Activated CD4-positive, alpha-beta T cell treated with anti-CD3 and anti-CD28 coated beads, Interleukin-2, amount 50 U/mL, for 1 hour (primary cell): ENCODE measurements around the gene TMC4.
"Not testable (repeated sequence)": the region's sequence is repeated elsewhere in the genome, so short reads cannot be mapped to it uniquely, and the experiment has no call there.

ENCODE experiments used
- DNase-seq: peaks from one replicate; pipeline ENCODE4 v3.0.0-alpha.2; 2020

Gene TMC4

GRCh38 chr19:54172471-54173358 is at the start of gene TMC4:
Gene TMC4 (minus strand): TSS chr19:54173160. CDS start chr19:54173117, 43 bp downstream.
- DNase-seq: no peak

GRCh38 chr19:54221947-54222346 is 49.0 kb upstream of the TMC4 start:
- not testable (repeated sequence) for DNase-seq

GRCh38 chr19:54219702-54220101 is 46.7 kb upstream of the TMC4 start:
- not testable (repeated sequence) for DNase-seq

GRCh38 chr19:54218960-54219661 is 46.2 kb upstream of the TMC4 start:
- no peak for DNase-seq

DNA sequence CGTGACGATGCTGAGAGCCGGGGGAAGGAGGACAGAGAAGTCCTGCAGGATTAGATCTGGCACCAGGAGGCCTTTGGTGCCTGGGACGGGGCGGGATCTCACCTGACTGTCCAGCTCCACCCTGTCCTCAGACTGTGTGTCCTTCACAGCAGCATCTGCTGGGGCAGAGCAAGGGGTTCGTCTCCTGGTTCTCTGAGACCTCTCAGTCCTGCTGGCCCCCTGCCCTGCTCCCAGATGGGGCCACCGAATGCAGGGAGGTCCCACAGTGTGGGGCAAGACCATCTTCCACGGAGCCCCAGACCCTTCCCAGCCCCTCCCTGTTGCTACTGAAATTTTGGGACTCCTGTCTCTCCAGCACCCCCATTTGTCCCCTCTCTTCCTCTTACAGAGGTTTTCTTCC is 45.3 kb upstream of the TMC4 start:
- no peak for DNase-seq

DNA sequence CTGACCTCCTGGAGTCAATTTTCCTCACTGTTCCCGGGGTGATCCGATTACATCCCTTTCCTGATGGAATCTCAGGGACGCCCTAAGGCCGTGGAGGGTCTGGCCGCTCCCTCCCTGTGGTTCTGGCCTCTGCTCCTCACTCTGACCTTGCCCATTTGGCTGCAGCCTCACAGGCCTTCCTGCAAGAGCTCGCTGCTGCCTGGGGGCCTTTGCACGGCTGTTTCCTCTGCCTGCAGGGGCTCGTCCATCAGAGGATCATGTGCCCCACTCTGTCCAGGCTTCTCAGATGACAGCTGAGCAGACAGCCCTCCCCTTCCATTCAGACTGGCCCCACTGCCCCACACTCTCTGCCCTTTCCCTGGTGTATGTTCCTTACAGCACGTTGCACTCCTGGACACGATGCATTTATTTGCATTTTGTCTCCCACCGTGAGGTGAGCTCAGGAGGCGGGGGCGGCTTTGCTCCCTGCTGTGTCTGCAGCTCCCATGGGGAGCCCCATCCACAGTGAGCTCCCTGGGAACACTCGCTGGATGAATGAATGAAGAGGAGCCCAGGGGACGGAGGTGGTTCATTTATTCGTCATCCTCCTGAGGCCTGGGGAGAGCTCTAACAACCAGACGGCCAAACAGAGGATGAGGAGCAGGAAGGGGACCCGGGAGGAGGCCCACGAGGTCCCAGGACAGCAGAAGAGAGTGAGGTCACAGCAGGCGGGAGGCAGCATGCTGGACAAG is 44.7 kb upstream of the TMC4 start:
- DNase-seq: not testable (repeated sequence)

GRCh38 chr19:54216869-54217268 is 43.9 kb upstream of the TMC4 start:
- no peak for DNase-seq

- DNase-seq: not testable (repeated sequence)
Observed at GRCh38 chr19:54214734-54215133, 41.8 kb upstream of the TMC4 start.

GRCh38 chr19:54214217-54214616 is 41.3 kb upstream of the TMC4 start:
- not testable (repeated sequence) for DNase-seq

DNA sequence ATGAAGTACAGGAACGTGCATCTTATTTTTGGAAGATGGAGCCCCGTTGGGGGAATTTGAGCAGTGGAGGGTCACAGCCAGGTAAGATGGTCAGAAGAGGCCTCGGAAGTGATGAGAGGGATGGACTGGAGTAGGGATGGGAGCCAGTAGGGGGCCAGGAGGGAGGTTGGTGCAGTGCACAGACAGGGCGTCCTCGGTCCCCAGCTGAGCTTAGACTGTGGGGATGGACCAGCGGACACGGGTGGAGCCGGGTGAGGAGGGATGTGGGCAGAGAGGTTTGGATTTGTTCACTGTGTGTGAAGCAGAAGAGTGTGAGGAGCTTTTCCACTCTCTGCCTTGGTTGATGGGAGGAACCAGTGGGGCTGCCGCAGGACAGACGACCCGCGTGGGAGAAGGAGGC is 38.3 kb upstream of the TMC4 start:
- DNase-seq: no peak

GRCh38 chr19:54209811-54210494 is 37.0 kb upstream of the TMC4 start:
- no peak for DNase-seq

GRCh38 chr19:54209058-54209810 is 36.3 kb upstream of the TMC4 start:
- DNase-seq: no peak

- no peak for DNase-seq
Observed at GRCh38 chr19:54208784-54209057, 35.8 kb upstream of the TMC4 start.

DNA sequence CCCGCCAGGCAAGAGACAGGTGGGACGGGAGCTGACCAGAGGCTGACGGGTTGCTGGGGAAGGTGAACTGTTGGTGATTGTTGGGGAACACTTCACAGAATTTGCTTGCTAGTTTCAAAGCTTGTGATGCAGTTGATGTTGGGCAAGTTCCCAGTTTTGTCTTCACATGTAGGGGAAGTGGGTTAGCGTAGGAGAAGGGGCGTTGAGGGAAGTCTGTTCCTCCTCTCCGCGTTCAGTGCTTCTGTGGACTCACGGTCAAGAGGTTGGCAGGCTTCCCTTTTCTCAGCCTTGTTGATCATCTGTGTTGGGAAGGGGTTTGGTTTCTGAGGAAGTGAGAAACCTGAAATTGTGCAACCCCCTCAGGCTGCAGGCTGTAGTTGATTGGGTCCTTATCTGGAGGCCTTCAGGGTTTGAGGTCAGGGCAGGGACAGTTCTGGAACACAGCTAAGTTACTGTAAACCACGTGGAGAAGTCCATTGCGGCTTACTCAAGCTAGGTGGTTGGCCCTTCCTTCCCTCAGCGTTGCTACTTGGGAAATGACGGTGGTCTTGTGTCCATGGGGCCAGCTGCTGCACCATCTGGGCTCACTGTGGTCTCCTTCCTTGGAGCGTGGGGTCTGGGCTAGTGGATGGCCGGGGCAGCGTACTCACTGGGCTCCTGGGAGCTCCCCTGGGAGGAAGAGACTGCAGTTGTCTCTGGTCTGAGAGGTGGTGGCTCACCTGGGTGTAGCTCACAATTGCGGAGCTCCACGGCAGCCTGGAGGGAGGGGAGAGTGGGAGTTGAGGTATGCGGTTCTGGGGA is 35.2 kb upstream of the TMC4 start:
- DNase-seq: no peak

DNA sequence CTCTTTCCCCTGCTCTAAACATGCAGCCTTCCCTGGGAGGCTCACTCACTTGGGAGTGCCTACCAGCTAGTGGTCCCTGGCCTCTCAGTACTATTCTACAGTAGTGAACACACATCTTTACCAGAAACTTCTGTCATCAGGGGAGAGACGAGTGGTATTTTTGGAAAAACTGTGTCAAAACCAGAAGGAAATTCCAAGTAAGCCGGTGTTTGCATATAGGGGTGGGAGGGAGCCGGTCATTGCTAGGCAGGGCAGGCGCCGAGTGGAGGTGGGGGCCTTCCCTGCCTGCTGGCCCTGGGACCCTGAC is 34.7 kb upstream of the TMC4 start:
- DNase-seq: no peak

GRCh38 chr19:54207193-54207592 is 34.2 kb upstream of the TMC4 start:
- DNase-seq: not testable (repeated sequence)

DNA sequence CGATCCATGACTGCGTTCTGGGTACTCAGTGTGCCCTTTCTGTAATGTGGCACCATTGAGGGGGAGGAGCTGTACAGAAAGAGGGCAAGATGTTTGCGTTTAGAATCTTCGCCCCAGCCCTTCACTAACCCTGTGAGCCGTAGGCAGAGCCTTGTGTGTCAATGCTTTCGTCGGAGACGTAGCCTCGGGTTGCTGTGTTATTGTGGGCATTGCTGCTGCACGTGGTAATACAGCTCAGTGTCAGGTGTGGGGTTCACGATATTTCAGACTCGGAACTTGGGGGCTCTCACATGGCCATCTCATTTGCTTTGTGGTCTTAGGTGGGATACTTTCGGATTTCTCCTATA is 33.8 kb upstream of the TMC4 start:
- no peak for DNase-seq

DNA sequence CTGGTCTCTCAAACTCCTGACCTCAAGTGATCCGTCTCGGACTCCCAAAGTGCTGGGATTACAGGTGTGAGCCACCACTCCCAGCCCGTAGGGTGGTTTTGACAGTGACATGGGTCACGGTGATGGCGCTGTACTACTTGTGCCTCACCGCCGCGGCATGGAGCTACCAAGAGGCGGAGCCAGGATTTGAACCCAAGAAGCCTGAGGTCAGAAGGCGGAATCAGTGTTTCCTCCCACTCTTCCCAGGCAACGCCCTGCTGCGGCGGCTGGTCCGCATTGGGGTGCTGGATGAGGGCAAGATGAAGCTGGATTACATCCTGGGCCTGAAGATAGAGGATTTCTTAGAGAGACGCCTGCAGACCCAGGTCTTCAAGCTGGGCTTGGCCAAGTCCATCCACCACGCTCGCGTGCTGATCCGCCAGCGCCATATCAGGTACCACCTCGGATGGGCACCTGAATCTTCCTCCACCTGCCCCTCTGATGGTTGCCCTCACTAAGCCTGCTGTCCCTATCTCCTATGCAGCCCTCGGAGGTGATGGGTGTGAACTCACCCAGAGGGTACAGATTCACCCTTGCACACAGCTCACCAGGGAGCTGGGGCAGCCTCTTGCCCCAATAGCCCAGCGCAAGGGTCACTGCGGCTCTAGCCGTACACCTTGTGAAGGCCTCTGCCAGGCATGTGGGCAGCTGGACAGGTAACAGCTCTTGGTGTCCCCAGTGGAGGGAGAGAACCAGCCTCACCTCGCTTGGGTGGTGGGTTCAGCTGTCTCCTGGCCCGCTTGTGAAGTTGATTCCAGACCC is 33.3 kb upstream of the TMC4 start:
- DNase-seq: no peak

DNA sequence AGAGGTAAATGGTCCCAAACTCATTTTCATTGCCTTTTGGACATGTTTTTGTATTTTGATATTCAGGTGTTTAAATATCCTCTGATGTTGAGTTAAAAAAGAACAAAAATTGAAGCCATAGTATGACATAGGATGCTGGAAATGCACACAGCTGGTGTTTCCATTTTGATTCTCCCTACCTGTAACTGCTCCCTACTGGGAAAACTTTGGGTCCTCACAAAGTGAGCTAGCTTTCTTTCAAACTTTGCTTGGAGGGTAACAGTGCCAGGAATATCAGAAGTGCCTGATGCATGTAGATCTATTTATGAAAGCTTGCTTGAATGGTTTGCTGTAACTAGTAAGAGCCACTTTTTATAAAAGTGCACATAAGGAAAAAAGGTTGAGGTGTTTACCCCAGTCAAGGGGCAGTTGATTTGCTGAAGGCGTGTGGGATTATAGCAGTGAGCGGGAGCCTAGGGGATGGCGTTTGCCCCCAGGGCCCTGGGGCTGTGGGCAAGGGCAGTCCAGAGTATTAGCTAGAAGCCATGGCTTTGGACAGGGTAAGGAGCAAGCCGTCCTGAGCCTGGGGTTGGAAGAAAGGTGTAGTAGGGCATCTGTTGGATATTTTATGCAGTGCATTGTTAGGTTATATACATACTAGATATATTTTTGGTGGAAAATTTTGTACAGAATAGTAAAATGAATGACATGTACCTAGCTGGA is 32.0 kb upstream of the TMC4 start:
- no peak for DNase-seq

DNA sequence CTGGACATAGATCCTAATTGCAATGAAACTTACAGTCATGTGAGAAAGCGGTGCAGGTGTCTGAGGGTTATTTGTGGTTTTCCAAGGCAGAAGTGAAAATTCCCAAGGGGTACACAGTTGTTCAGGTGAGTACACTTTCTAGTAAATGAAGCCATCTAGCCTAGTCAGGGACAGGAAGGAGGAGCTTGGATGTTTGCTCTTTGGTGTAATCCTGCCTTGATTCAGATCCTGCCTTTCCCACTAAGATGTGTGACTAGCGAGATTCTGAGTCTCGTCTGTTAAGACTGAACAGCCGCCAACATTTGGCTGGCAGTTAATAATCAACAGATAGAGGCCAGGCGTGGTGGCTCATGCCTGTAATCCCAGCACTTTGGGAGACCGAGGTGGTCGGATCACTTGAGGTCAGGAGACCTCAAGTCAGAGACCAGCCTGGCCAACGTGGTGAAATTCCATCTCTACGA is 30.2 kb upstream of the TMC4 start:
- no peak for DNase-seq
